A673 (cell line): ENCODE results near the gene ABCA4. TPM values are rescaled to one million over a fixed set of nuclear protein-coding genes. Genes with fewer than 3 reads are reported as not detected.

Source experiments
- BruUV-seq: library from RNA; stranded (reverse); fragments of 400-500 nt; replicated peaks from 2 replicates; lab custom pipeline; 2021; lab: Mats Ljungman, UMichigan
- CTCF ChIA-PET: fragments of 300-600 bp; sonication (Branson Sonifier 250); formaldehyde crosslinking; loops from one replicate; lab custom pipeline; 2022; ENCODE audit warnings: antibody characterized with exemption; lab: Charles Lee
- POLR2A ChIA-PET: fragments of 300-600 bp; sonication (Branson Sonifier 250); formaldehyde crosslinking; loops from one replicate; lab custom pipeline; 2022; ENCODE audit warnings: antibody characterized with exemption; ENCODE audit not compliant: low non-redundant PET; lab: Charles Lee
- DNase-seq: peaks from one replicate; pipeline ENCODE4 v3.0.0-alpha.2; 2015; ENCODE audit warnings: low spot score
- H3K27ac ChIP-seq: fragments of 200-600 bp; sonication (generic); 2 replicates; pipeline ENCODE4 v1.5.1; 2016; ENCODE audit warnings: mixed run types, low read depth, mild to moderate bottlenecking, mixed read lengths, antibody characterized with exemption, low read length; ENCODE audit not compliant: poor library complexity, severe bottlenecking
- H3K27me3 ChIP-seq: fragments of 200-600 bp; sonication (generic); replicated peaks from 2 replicates; pipeline ENCODE4 v1.6.1; 2017; ENCODE audit warnings: mixed run types, low read depth, mild to moderate bottlenecking, mixed read lengths, antibody characterized with exemption, low read length; ENCODE audit not compliant: insufficient read depth, poor library complexity
- H3K36me3 ChIP-seq: fragments of 200-600 bp; sonication (generic); 2 replicates; pipeline ENCODE4 v1.6.1; 2016; ENCODE audit warnings: mixed run types, mild to moderate bottlenecking, mixed read lengths, antibody characterized with exemption, low read length; ENCODE audit not compliant: insufficient read depth, poor library complexity, severe bottlenecking
- H3K4me1 ChIP-seq: fragments of 200-600 bp; sonication (generic); 2 replicates; pipeline ENCODE4 v1.6.1; 2017; ENCODE audit warnings: mixed run types, mild to moderate bottlenecking, mixed read lengths, antibody characterized with exemption, low read length; ENCODE audit not compliant: insufficient read depth, poor library complexity, severe bottlenecking
- H3K4me3 ChIP-seq: fragments of 200-600 bp; sonication (generic); 2 replicates; pipeline ENCODE4 v1.5.1; 2016; ENCODE audit warnings: low read depth, mixed run types, mild to moderate bottlenecking, mixed read lengths, low read length; ENCODE audit not compliant: poor library complexity, severe bottlenecking
- H3K9me3 ChIP-seq: fragments of 200-600 bp; sonication (generic); 2 replicates; pipeline ENCODE4 v1.6.1; 2016; ENCODE audit warnings: mixed run types, low read depth, mild to moderate bottlenecking, mixed read lengths, antibody characterized with exemption, low read length; ENCODE audit not compliant: poor library complexity, severe bottlenecking
- CTCF ChIP-seq: fragments of 300-800, 200-600 bp; sonication (generic); conservative IDR thresholded peaks from 2 replicates; pipeline ENCODE4 v1.5.1; 2017; ENCODE audit warnings: low read depth, mild to moderate bottlenecking, antibody characterized with exemption, low read length, moderate library complexity, mixed read lengths
- EZH2 ChIP-seq: fragments of 200-600 bp; sonication (generic); IDR thresholded peaks from 2 replicates; pipeline ENCODE4 v1.6.1; 2017; ENCODE audit warnings: borderline replicate concordance, low read depth, mild to moderate bottlenecking, mixed read lengths, antibody characterized with exemption, low read length; ENCODE audit not compliant: poor library complexity, severe bottlenecking
- intact Hi-C: fragments of 100-400 bp; cut with micrococcal nuclease; formaldehyde crosslinking; loops from one replicate; pipeline ENCODE4 v1.10.0; 2022; ENCODE audit not compliant: unreplicated experiment
- total RNA-seq: library from RNA; stranded (reverse); gene quantifications from 2 replicates; pipeline ENCODE4 v1.2.3, GENCODE V29; 2021

The ABCA4 gene
- total RNA-seq, 1 experiment from 2014 or later, result 0.09 TPM

GRCh38 chr1:94096797-94097549 is 24.0 kb downstream of the ABCA4 start:
- no peaks in the 10 kb centered on the region for H3K27me3 ChIP-seq
- peaks cover 49% of the 10 kb centered on the region for H3K4me1 ChIP-seq
- intact Hi-C loops, result no loop called here
- ChIA-PET POLR2A (interaction anchor here (0.6 kb wide), 1 partner anchor 163 kb away, joined by 3 read pairs; no protein-coding TSS in a partner anchor), CTCF (no interaction called here)
- H3K9me3 ChIP-seq, result no peaks in the 10 kb centered on the region
- no peak overlapping the region for H3K4me3 ChIP-seq
- H3K27ac ChIP-seq, result peak overlapping the region; percentile 64
- TF ChIP-seq CTCF, result no peak
- no peak for TF ChIP-seq EZH2
- DNase-seq, result peak; percentile 59
- BruUV-seq, result no TSS peak
- H3K36me3 ChIP-seq, result no peaks in the 10 kb centered on the region

GRCh38 chr1:94095744-94096469 is 25.0 kb downstream of the ABCA4 start:
- Histone ChIP-seq H3K9me3 (no peaks in the 10 kb centered on the region), H3K36me3 (no peaks in the 10 kb centered on the region), H3K27ac (peak overlapping the region; percentile 0), H3K4me3 (no peak overlapping the region), H3K27me3 (no peaks in the 10 kb centered on the region), H3K4me1 (peaks cover 49% of the 10 kb centered on the region)
- ChIA-PET CTCF (interaction anchor here (1.6 kb wide), 1 partner anchor 56 kb away, joined by 4 read pairs; no protein-coding TSS in a partner anchor), POLR2A (no interaction called here)
- DNase-seq, result no peak
- TF ChIP-seq CTCF, result no peak
- no TSS peak for BruUV-seq
- intact Hi-C loops, result no loop called here

GRCh38 chr1:94095112-94095637 is 25.8 kb downstream of the ABCA4 start:
- H3K27ac ChIP-seq, result no peak overlapping the region
- BruUV-seq, result no TSS peak

More at GRCh38 chr1:94095112-94095637, 25.8 kb downstream of the ABCA4 start:
- Histone ChIP-seq H3K9me3 (no peaks in the 10 kb centered on the region), H3K4me1 (peaks cover 49% of the 10 kb centered on the region), H3K27me3 (no peaks in the 10 kb centered on the region), H3K36me3 (no peaks in the 10 kb centered on the region), H3K4me3 (no peak overlapping the region)
- intact Hi-C loops, result no loop called here
- ChIA-PET CTCF (interaction anchor here (1.6 kb wide), 1 partner anchor 56 kb away, joined by 4 read pairs; no protein-coding TSS in a partner anchor), POLR2A (interaction anchor here (0.6 kb wide), 1 partner anchor 20 kb away, joined by 4 read pairs; no protein-coding TSS in a partner anchor)
- TF ChIP-seq CTCF, result no peak
- DNase-seq, result peak; percentile 69
